C4-2B (cell line): ENCODE measurements around the gene SSRP1.

Source experiments
- H3K27ac ChIP-seq: fragments of 450-650 bp; 2 replicates; pipeline ENCODE4 v1.5.1; 2017
- ZFX ChIP-seq: fragments of 450-650 bp; IDR thresholded peaks from 2 replicates; pipeline ENCODE4 v1.6.1; 2017
- TF ChIP-seq, protein P1 (sequence below): fragments of 450-650 bp; conservative IDR thresholded peaks from 2 replicates; pipeline ENCODE4 v1.5.1; 2017; ENCODE audit warnings: mild to moderate bottlenecking

The SSRP1 gene

GRCh38 chr11:57358543-57358961, 22.9 kb upstream of the SSRP1 start:
- TF ChIP-seq, protein P1, sequence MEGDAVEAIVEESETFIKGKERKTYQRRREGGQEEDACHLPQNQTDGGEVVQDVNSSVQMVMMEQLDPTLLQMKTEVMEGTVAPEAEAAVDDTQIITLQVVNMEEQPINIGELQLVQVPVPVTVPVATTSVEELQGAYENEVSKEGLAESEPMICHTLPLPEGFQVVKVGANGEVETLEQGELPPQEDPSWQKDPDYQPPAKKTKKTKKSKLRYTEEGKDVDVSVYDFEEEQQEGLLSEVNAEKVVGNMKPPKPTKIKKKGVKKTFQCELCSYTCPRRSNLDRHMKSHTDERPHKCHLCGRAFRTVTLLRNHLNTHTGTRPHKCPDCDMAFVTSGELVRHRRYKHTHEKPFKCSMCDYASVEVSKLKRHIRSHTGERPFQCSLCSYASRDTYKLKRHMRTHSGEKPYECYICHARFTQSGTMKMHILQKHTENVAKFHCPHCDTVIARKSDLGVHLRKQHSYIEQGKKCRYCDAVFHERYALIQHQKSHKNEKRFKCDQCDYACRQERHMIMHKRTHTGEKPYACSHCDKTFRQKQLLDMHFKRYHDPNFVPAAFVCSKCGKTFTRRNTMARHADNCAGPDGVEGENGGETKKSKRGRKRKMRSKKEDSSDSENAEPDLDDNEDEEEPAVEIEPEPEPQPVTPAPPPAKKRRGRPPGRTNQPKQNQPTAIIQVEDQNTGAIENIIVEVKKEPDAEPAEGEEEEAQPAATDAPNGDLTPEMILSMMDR, result no peak
- TF ChIP-seq ZFX, result no peak
- H3K27ac ChIP-seq, result no peak overlapping the region

DNA sequence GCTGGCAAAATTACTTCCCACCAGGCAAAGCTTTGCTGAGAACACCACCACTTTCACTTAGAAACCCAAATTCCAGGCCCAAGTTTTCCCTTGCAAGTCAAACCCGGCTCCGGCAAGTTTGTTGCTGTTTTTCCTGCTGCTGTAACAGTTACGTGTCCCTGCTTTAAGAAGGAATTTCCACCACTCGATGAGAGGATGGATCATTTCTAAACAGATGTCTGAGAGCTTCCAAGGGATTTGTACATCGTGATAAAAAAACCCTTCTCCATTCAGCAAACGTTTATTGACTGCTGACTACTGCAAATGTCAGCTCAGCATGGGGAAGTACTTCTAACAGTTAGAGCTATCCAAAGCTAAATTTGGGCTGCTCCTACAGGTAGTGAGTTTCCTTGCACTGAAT, 22.2 kb upstream of the SSRP1 start:
- no peak for TF ChIP-seq ZFX
- TF ChIP-seq, protein P1, result no peak
- H3K27ac ChIP-seq, result no peak overlapping the region

DNA sequence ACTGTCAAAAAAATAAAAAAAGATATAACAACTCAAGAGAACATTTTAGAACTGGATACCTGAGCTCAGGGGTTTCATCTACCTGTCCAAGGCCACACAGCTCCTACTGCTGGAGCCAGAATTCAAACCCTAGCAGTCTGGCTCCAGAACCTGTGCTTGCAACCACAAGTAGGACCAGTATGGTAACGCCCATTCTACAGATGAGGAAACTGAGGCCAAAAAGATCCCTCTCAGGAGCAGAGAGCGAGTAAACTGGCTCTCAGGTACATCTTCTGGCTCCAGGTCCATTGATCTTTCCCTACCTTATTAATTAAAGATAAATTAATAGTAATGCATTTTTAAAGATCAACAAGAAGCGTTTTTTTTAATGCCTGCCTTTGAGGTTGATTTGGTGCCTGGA, 21.6 kb upstream of the SSRP1 start:
- H3K27ac ChIP-seq, result no peak overlapping the region
- TF ChIP-seq, protein P1, result no peak
- TF ChIP-seq ZFX, result no peak

- TF ChIP-seq ZFX, result no peak
- TF ChIP-seq, protein P1, result no peak
- H3K27ac ChIP-seq, result no peak overlapping the region
These were observed 20.6 kb upstream of the SSRP1 start for GRCh38 chr11:57356268-57356667.

- TF ChIP-seq ZFX, result no peak
- TF ChIP-seq, protein P1, result no peak
These were observed 19.0 kb upstream of the SSRP1 start for GRCh38 chr11:57354699-57355098.

DNA sequence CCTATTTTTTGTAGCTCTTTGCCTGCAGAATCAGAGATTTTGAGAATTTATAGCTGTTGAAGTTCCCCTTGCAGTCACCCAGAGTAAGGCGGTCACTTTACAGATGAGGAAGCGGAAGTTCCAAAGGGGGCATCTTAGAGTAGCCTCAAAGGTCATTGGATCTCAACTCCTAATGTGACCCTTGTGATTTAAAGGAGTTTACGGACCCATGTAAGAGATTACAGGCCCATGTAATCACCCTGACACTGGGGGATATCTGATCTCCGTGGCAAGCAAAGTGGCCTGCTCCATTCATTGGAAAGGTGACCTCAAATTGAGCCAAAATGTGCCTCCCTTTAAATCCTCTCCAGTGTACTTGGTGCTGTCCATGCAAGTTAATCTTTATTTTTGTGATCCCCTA, 18.2 kb upstream of the SSRP1 start:
- TF ChIP-seq, protein P1, result no peak
- TF ChIP-seq ZFX, result no peak
- H3K27ac ChIP-seq, result no peak overlapping the region

More at GRCh38 chr11:57354699-57355098, 19.0 kb upstream of the SSRP1 start:
- no peak overlapping the region for H3K27ac ChIP-seq

- H3K27ac ChIP-seq, result no peak overlapping the region
- TF ChIP-seq ZFX, result no peak
- TF ChIP-seq, protein P1, result no peak
These were observed 17.8 kb upstream of the SSRP1 start for GRCh38 chr11:57353446-57353845.

GRCh38 chr11:57353036-57353435, 17.3 kb upstream of the SSRP1 start:
- H3K27ac ChIP-seq, result no peak overlapping the region

More at GRCh38 chr11:57353036-57353435, 17.3 kb upstream of the SSRP1 start:
- TF ChIP-seq ZFX, result no peak
- TF ChIP-seq, protein P1, result no peak
